ENCODE data around the gene SUSD1.

SUSD1 gene

DNA sequence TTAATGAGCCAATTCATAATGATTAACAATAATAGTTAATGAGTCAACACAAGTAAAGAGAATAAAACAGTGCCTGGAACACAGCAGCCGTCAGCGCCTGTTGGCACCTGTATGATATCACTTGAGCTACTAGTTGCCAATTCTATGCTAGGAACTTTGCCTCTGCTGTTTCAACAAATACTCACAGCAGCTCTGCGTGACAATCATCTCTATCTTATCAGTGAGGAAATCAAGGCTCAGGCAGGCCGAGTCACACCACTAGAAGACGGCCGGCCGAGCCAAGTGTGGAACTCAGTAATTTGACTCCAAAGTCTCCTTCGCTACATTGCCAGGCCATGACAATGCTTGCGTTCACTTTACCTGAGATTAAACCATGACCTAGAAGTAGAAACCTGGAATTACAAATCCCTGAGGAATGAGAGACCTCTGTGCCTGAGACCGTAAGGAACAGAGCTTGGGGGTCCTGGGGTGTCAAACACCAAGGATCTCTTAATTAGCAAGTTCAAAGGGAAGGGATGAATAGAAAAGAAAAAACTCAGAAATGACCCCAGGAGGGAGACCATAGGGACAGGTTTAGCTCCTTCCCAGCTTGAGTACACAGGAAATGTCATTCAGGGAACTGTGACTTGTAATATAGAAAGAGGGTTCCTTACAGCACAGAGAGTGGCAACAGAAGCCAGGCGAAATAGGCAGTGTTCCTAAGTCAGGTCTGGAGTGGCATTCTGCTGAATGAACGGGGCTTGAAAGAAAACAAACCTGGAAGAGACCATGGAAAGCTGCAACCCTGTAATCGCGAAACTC, 109.1 kb downstream of the SUSD1 start:
- DNase-seq (ENCODE audit: low spot score) = no peak

DNA sequence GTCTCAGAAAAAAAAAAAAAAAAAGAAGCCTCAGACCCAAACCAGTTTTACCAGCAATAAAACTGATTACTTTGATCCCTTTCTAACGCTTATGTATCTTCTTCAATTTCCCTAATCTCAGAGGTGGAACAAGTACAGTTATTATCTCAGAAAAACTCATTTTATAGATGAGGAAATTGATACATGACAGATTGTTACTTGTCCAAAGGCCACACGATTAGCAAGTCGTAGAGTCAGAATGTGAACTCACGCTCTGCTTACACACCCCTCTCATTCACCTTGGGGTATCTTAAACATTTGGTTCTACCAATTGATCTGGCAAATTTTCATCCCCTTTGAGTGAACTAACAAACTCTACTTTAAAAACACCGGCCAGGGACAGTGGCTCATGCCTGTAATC, 110.2 kb downstream of the SUSD1 start:
- no peak for DNase-seq (ENCODE audit: low spot score)

DNA sequence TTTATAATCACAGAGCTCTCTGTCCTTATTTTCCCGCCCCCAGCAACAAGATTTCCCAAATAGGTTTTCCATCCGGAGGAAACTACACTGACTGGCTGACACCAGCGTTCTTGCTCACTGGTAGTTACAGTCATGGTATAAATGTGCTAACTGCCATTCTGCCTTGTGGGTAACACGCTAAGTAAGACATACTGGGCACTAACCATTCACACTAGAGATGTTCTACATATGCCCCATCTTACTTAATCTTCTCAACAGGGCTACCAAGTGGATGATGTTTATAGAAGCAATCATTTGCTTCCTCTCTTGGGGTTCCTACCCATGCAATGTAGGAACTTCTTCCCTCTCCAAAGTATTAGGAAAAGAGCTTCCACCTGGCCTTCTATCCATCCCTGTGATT, 111.5 kb downstream of the SUSD1 start:
- no peak for DNase-seq (ENCODE audit: low spot score)

DNA sequence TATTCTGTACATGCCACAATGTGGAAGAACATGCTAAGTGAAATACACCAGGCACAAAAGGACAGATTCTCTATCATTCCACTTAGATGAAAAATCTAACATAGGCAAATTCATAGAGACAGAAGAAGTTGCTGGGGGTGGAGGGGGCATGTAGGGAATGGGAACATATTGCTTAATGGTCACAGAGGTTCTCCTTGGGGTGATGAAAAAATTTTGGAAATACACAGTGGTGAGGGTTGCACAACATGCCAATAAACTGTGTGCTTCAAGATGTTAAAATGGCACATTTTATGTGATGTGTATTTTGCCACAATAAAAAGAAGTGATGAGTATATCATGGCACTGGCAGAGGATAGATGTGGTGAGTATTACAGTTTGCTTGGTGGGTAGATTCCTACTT, 111.9 kb downstream of the SUSD1 start:
- no peak for DNase-seq (ENCODE audit: low spot score)

DNA sequence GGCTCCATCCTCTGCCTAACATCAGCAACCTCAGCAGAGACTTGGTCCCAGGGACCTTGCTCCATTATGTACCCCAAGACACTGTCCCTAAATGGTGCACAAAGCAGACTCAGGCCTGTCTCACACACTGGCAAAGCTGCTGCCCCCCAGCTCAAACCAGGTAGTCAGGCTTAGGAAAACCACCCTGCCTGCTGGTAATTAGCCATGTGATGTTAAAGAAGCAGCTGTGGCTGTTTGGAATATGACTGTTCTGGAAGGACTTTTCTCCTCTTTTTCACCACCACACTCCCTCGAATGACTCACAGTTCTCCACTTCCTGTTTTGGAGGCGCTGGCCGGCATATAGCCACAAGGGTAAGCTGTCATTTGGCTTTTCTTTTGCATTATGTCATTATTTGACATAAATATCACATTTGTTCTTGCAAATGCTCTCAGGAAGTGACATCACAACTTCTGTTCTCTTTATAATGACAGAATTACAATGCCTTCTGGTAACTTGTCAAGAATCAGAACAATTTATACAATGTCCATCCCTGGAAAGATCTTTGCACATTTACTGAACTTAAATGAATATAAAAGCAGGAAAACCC, 113.9 kb downstream of the SUSD1 start:
- DNase-seq (ENCODE audit: low spot score) = no peak

DNA sequence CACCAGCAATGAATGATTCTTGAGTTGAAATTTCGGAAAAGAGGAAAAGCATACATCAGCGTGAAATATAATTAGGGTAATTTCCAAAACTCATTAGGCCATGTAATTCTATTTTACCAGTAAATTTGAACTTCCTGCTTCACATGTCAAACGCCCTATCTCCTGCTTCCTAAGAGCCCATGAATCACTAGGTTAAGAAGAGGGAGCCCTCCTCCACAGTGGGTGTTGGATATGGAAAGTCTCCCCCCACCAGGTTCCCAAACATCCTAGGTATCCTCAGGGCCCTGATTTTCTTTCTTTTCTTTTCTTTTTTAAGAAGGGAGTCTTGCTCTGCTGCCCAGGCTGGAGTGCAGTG, 115.2 kb downstream of the SUSD1 start:
- no peak for DNase-seq (ENCODE audit: low spot score)

DNA sequence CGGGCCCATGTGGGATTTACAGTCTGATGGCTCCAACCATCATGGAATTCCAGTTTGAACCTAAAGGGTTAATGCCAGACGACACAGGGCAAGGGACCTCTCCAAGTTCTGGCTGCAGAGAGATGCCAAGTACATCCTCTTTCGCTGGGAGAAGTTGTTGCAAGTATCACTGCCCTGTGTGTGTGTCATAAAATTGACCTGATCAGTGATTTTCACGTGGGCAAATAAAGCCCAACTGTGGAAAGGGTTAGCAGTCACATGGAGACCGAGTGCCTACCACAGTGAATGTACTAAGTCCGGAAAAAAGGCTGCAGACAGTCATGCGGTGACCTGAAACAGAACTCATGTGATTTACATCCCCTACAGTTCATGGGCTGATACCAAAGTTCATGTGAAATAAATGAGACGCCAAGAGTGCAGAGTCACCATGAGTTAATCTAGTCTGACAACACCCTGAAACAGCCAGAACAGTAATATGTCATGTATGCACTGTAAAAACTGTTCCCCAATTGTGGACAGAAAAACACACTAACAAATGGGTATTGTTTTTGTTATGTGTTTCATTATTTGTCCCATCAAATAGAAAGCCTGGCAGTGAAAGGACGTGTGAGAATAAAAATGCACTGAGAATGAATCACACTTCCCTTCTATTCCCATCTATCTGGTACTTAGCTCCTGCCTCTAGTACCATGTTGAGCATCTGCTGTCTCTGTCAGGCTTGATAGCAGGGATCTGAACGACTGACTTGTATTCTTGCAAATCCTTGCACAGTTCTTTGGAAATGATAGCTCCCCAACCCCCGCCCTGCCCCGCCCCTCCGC, 115.7 kb downstream of the SUSD1 start:
- DNase-seq (ENCODE audit: low spot score) = peak; percentile 22

DNA sequence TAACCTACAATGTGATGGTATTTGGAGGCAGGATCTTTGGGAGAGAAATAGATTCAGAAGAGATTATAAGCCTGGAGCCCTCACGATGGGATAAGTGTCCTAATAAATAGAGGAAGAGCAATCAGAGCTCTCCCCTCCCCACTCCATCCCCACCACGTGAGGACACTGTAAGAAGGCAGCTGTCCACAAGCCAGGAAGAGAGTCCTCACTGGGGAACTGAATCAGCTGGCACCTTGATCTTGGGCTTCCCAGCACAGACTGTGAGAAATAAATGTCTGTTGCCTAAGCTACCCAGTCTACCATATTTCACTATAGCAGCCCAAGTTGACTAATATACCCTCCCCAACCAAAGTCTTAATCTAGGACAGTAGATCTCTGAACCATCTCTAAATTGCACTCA, 118.1 kb downstream of the SUSD1 start:
- DNase-seq (ENCODE audit: low spot score) = no peak

DNA sequence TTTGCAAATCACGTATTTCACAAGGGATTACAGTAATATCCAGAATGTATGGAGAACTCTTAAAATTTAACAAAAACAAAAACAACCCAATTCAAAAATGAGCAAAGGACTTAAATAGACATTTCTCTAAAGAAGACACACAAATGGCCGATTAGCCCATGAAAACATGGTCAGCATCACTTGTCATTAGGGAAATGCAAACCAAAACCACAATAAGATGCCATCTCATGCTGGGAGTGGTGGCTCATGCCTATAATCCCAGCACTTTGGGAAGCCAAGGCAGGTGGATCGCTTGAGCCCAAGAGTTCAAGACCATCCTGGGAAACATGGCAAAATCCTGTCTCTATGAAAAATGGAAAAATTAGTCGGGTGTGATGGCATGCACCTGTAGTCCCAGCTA, 120.2 kb downstream of the SUSD1 start:
- no peak for DNase-seq (ENCODE audit: low spot score)

DNA sequence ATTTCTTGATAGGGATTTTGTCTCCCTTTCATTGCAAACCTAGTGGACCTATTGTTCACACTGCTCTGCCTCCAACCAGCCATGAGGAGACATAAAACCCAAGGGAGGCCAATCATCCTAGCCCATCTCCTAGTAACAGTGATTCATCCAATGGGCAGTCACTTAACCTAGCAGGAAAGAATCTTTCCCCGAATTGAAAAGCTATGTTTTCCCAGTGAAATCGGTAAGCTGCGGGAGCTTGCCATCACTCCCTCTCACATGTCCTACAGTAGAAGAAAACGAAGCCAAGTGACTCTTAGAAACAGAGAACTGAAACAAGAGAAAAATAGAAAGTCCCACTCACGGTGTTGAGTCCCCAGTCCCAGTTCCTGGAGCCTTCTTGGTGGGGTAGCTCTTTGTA, 123.3 kb downstream of the SUSD1 start:
- DNase-seq (ENCODE audit: low spot score) = no peak

DNA sequence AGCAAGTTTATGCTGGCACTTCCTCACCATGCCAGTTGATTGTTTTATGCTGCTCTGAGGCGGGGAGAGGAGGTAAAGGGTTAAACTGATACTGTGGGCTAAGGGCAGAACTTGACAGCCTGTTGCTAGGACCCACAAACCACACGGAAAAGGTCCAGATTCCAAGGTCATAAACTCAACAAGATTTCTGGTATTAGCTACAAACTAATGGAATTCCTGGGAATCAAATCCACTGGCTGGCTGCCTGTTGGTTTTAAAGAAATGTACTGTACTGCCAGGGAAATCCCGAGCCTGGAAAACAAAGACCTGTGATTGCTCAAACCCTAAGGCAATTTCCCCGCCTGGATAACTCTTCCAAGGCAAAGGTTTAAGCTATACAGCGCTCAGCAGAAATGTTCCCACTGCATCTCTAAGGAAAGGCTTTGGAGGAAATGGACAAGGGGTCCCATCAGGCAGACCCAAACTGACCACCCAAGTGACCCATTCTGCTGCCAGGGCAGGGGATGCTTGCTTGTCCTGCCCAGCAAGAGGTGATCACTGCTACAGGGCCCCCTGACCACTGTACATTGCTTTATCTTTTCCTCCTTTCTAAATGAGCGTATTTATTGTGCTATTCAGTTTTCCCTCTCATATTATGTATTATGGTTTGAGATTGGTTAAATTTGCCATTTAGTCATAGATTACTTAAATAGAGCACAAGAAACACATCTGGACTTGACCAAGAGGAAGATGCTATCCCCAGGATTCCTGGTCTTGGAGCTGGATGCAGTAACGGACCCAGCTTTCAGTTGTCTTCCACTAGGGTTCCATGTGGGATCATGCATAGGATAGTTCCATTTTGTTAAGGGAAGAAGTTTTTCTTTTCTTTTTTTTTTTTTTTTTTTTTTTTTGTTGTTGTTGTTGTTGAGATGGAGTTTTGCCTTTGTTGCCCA, 124.3 kb downstream of the SUSD1 start:
- no peak for DNase-seq (ENCODE audit: low spot score)

DNA sequence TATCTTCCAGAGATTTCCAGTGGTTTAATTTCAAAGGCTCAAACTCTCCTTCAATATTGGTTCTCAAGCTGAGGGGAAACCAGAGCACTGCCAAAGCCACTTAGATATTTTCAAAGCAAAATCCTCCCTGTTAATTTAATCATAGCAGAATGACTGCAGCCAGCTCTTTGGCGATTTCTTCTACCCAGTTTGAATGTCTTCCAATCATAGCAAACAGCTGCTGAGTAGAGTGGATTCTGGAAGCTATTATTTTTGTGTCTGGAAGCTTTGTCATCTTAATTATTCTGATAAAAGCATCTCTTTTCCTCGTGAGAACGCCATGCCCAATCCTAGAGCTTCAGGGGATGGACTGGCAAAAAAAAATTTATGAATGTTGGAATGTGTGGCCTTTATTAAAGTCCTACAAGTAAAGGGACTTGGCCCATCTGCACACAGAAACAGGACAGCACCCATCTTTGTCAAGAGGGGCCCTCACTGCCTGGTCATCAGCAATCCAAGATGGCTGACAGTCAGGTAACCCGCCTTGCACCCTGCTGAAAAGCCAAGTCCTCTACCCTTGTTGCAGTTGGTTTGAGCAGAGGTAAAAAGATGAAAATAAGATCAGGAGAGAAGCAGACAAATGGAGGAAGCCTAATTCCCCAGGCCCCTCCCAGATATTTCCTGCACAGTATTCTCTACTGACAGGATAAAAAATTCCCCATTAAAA, 125.1 kb downstream of the SUSD1 start:
- DNase-seq (ENCODE audit: low spot score) = no peak

DNA sequence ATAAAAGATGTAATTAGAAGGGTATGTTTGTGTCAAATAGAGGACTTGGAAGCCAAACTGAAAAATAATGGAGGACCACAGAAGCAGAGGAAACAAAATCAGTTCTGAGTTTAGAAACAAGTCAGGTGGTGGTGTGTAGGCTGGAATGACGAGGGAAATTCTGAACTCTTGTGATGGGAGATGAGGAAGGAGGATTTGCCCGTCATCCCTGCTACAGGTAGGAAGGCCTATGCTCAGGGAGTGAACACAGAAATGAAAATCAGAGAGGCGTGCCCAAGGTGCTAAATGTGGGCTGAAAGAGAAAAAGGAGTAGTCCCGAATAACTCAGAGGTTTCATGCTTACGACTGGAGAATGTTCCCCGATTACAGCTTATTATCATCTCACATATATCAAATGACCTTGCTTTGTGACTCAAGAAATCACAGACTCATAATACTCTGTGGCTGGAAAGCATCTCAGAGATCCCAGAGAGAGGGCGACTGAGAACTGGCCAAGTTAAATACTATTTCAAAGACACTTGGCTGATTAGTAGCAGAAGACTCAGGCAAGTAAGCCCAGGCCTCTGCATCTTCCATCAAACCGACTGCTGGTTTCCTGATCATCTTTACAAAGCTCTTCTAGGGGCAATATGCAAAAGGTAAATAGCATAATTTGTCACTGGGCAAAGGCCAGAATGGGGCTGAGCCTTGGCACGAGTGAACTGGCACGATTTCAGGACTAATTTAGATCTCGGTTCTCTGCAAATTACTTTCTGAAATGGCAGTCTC, 126.0 kb downstream of the SUSD1 start:
- DNase-seq (ENCODE audit: low spot score) = no peak

DNA sequence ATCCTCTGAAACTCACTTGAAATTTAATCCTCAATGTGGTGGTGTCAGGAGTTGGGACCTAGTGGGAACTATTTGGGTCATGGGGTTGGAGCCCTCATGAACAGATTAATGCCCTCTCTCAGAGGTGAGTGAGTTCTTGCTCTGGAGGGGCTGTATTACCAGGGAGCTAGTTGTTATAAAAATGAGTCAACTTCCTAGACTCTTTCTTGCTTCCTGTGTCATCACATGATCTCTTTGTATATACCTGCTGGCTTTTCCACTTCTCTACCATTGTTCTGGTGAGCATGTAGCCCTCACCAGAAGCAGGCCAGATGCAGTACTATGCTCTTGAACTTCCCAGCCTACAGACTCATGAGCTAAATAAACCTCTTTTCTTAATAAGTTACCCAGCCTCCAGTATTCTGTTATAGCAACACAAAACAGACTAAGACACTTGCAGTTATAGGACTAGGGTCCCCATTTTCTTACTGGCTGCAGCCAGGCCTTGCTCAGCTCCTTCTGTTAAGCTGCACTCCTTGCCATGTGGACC, 127.5 kb downstream of the SUSD1 start:
- DNase-seq (ENCODE audit: low spot score) = no peak

DNA sequence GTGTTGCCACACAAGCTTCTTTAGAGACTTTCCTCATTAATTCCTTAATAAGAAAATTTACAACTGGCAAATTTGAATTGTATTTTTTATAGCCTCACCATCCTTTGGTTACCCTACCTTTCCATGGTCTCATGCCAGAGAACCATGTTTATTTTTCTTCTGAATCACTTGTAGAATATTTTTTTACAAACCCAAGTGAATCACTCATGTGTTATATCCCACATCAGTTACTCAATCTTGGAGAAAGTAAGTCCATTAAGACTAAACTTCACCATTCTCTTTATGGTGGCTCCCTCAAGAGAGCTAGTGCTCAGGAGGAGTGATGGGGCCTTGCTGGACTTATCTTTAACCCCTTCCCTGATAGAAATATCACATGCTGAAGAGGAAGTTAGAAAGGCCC, 128.9 kb downstream of the SUSD1 start:
- DNase-seq (ENCODE audit: low spot score) = no peak

DNA sequence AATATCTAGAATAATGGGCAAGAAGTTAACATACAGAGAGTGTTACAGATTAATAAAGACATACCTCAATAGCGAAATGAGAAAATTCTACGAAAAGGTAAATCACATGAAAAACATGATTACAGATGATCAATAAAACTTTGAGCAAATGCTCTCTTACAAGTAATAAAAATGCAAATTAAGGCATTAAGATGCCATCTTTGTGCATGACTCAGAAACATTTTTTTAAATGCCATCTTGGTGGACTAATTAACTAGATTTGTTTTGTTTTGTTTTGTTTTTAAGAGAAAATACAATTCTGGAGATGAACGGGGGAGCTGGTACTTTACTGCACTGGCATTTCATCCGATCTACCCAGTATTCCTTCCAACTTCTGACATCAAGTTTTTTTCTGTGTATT, 130.2 kb downstream of the SUSD1 start:
- DNase-seq (ENCODE audit: low spot score) = no peak

DNA sequence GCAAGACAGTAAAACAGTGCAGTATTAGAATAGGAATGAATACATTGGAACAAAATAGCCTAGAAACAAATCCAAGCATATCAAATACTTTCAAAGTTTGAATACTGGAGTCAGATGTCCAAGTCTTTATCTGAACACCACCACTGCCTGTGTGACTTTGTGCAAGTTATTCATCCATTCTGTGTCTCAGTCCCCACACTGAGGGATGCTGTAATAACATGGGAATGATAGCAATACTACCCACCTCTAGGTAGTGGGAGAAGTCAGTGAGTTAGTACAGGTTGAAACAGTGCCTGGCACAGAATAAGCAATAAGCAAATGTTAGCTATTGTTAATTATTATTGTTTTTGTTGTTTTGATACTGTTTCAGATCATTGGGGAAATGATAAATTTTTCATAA, 130.9 kb downstream of the SUSD1 start:
- no peak for DNase-seq (ENCODE audit: low spot score)

DNA sequence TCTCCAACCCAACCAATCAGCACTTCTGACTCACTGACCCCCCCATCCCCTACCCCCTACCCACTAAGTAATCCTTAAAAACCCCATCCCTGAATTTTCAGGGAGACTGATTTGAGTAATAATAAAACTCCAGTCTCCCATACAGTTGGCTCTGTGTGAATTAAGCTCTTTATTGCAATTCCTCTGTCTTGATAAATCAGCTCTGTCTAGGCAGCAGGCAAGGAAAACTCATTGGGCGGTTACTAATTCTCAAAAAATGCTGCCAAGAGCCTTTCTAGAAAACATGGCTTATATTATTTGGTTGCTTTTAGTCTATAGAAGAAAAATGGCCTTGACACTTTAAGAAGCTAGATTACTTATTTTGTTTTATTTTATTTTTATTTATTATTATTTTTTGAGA, 131.7 kb downstream of the SUSD1 start:
- DNase-seq (ENCODE audit: low spot score) = no peak

DNA sequence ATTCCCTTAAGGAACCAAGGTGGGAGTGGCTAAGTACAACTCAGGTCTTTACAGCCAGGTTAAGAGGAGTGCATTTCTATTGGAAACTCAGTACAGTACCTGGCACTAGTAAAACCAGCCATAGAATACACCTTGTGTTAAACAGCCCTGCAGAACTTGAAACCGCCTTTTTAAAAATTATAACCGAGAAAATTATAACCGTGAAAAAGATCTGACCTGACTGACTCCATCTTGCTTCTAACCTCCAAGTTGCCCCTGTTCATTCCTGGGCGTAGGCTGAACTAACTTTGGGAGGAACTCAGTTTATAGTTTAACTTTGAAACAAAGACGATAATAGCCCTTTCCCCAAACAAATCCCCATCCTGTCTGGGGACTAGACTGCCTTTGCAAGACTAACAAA, 132.3 kb downstream of the SUSD1 start:
- no peak for DNase-seq (ENCODE audit: low spot score)

DNA sequence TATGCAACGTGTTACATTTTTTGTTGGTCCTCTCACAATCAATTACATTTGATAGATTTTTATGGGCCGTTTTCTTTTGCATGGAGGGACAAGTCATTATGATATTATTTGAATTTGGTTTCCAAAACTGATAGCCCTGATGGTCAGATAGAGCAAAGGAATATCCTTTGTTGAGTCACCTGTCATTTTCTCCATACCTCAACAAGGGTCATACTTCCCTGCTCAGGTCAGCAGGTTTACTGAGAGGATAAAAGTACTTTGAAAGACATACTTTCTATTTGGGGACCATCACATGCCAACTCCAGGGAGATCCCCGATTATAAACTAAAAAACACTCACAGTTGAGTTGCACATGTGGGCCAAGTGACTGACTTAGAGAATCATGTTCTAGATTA, 132.9 kb downstream of the SUSD1 start:
- DNase-seq (ENCODE audit: low spot score) = no peak

Measured in hematopoietic multipotent progenitor cell treated with erythropoietin and hydrocortisone succinate and interleukin-3 and kit ligand, for 17 days (in vitro differentiated cells).